HCT116 (cell line): ENCODE data around the gene MAGEA4. TPM values are rescaled to one million over a fixed set of nuclear protein-coding genes. Genes with fewer than 3 reads are reported as not detected.

Experiments used
- ATAC-seq: fragments of 200-7000 bp; cut with Tn5 transposase; 2 replicates; pipeline ENCODE4 v1.9.1; 2020; ENCODE audit warnings: mild to moderate bottlenecking, moderate library complexity
- BruUV-seq: library from RNA; stranded (reverse); fragments of 400-500 nt; replicated peaks from 2 replicates; lab custom pipeline; 2021; lab: Mats Ljungman, UMichigan
- CTCF ChIA-PET: fragments of 300-600 bp; sonication (Branson Sonifier 250); formaldehyde crosslinking; loops from one replicate; lab custom pipeline; 2021; ENCODE audit warnings: antibody characterized with exemption; lab: Charles Lee
- POLR2A ChIA-PET: fragments of 300-600, 350-600 bp; sonication (Branson Sonifier 250); formaldehyde crosslinking; loops from one replicate; lab custom pipeline; 2021; ENCODE audit warnings: antibody characterized with exemption; lab: Charles Lee
- RAD21 ChIA-PET, 2 experiments: fragments of 300-600 bp; sonication (Branson Sonifier 250); formaldehyde crosslinking; loops; one replicate each; lab custom pipeline; 2023; ENCODE audit warnings: low total read pairs in 2 of 2; ENCODE audit not compliant: uncharacterized antibody in 2 of 2, unreplicated experiment in 2 of 2, low non-redundant PET in 1 of 2; lab: Charles Lee
- DNase-seq: peaks from one replicate; pipeline ENCODE4 v3.0.0-alpha.2; 2010; ENCODE audit warnings: low read depth, low spot score
- H2AFZ ChIP-seq: fragments of 200-600 bp; shearing (Covaris generic), sonication (generic); 2 replicates; pipeline ENCODE4 v1.6.1; 2017; ENCODE audit warnings: low read depth, mixed run types, mixed read lengths, antibody characterized with exemption, low read length; ENCODE audit not compliant: poor library complexity, severe bottlenecking
- H3K27ac ChIP-seq: 2 replicates; pipeline ENCODE4 v1.5.1; 2012; ENCODE audit warnings: low read depth, low read length
- H3K27me3 ChIP-seq: fragments of 200-600 bp; sonication (generic); 2 replicates; pipeline ENCODE4 v1.6.1; 2016; ENCODE audit warnings: mixed run types, low read length, mixed read lengths; ENCODE audit not compliant: insufficient read depth
- H3K36me3 ChIP-seq, 2 experiments: fragments of 200-500 bp in 1 of 2; fragments of 200-600 bp in 1 of 2; sonication (Bioruptor generic) in 1 of 2; sonication (generic) in 1 of 2; 2 replicates each; pipeline versions ENCODE4 v1.5.1 to v1.6.1; 2014 to 2016; ENCODE audit warnings: low read length in 2 of 2, inconsistent platforms in 1 of 2, mixed read lengths in 1 of 2, mixed run types in 1 of 2; ENCODE audit not compliant: insufficient read depth in 2 of 2, control insufficient read depth in 1 of 2
- H3K4me1 ChIP-seq, 2 experiments: fragments of 200-600 bp in 1 of 2; sonication (generic) in 1 of 2; 2 replicates each; pipeline versions ENCODE4 v1.5.1 to v1.6.1; 2012 to 2017; ENCODE audit warnings: low read length in 2 of 2, inconsistent platforms in 1 of 2, mild to moderate bottlenecking in 1 of 2, mixed read lengths in 1 of 2, mixed run types in 1 of 2, moderate library complexity in 1 of 2; ENCODE audit not compliant: insufficient read depth in 2 of 2, control insufficient read depth in 1 of 2
- H3K4me2 ChIP-seq: fragments of 200-600 bp; sonication (generic); 2 replicates; pipeline ENCODE4 v1.6.1; 2017; ENCODE audit warnings: mixed run types, low read length, mixed read lengths
- H3K4me3 ChIP-seq, 2 experiments: fragments of 200-600 bp in 1 of 2; sonication (generic) in 1 of 2; replicated peaks in 1 of 2; 2 replicates each; pipeline ENCODE4 v1.5.1; 2011 to 2016; ENCODE audit warnings: low read length in 2 of 2, control low read depth in 1 of 2, low read depth in 1 of 2, mild to moderate bottlenecking in 1 of 2, mixed read lengths in 1 of 2, mixed run types in 1 of 2
- H3K79me2 ChIP-seq: fragments of 200-600 bp; sonication (generic); 2 replicates; pipeline ENCODE4 v1.6.1; 2017; ENCODE audit warnings: mild to moderate bottlenecking, mixed run types, low read length, moderate library complexity, mixed read lengths; ENCODE audit not compliant: insufficient read depth
- H3K9ac ChIP-seq: fragments of 200-600 bp; sonication (generic); 2 replicates; pipeline ENCODE4 v1.6.1; 2016; ENCODE audit warnings: low read length, mixed read lengths
- H3K9me2 ChIP-seq: fragments of 200-600 bp; sonication (generic), shearing (Covaris generic); 2 replicates; pipeline ENCODE4 v1.6.1; 2017; ENCODE audit warnings: mixed run types, mild to moderate bottlenecking, moderate library complexity; ENCODE audit not compliant: insufficient read depth
- H3K9me3 ChIP-seq, 2 experiments: fragments of 200-500 bp in 1 of 2; fragments of 200-600 bp in 1 of 2; sonication (Bioruptor generic) in 1 of 2; sonication (generic) in 1 of 2; 2 replicates each; pipeline ENCODE4 v1.6.1; 2014 to 2017; ENCODE audit warnings: low read length in 2 of 2, mixed read lengths in 2 of 2, inconsistent platforms in 1 of 2, low read depth in 1 of 2, mild to moderate bottlenecking in 1 of 2, mixed run types in 1 of 2, moderate library complexity in 1 of 2; ENCODE audit not compliant: control insufficient read depth in 1 of 2, insufficient read depth in 1 of 2
- H4K20me1 ChIP-seq: fragments of 200-600 bp; sonication (generic), shearing (Covaris generic); 2 replicates; pipeline ENCODE4 v1.6.1; 2017; ENCODE audit warnings: mixed run types, mild to moderate bottlenecking, moderate library complexity; ENCODE audit not compliant: insufficient read depth
- ATF3 ChIP-seq: IDR thresholded peaks from 2 replicates; pipeline ENCODE4 v1.6.1; 2012
- CBX3 ChIP-seq: IDR thresholded peaks from 2 replicates; pipeline ENCODE4 v1.6.1; 2012; ENCODE audit warnings: low read depth
- CEBPB ChIP-seq: IDR thresholded peaks from 2 replicates; pipeline ENCODE4 v1.6.1; 2012; ENCODE audit warnings: low read depth
- ELF1 ChIP-seq: IDR thresholded peaks from 2 replicates; pipeline ENCODE4 v1.6.1; 2012; ENCODE audit warnings: low read depth, borderline replicate concordance
- JUND ChIP-seq: IDR thresholded peaks from 2 replicates; pipeline ENCODE4 v1.6.1; 2012
- POLR2A ChIP-seq: IDR thresholded peaks from 2 replicates; pipeline ENCODE4 v1.7.0; 2011; ENCODE audit warnings: borderline replicate concordance; ENCODE audit not compliant: insufficient read depth, insufficient read length; ENCODE audit errors: extremely low read depth
- RAD21 ChIP-seq: IDR thresholded peaks from 2 replicates; pipeline ENCODE4 v1.6.1; 2012; ENCODE audit warnings: low read depth, mild to moderate bottlenecking
- REST ChIP-seq: IDR thresholded peaks from 2 replicates; pipeline ENCODE4 v1.6.1; 2012; ENCODE audit warnings: low read depth
- SIN3A ChIP-seq: IDR thresholded peaks from 2 replicates; pipeline ENCODE4 v1.6.1; 2012; ENCODE audit warnings: low read depth
- SP1 ChIP-seq: IDR thresholded peaks from 2 replicates; pipeline ENCODE4 v1.6.1; 2012; ENCODE audit warnings: low read depth
- SRF ChIP-seq: IDR thresholded peaks from 2 replicates; pipeline ENCODE4 v1.6.1; 2012; ENCODE audit warnings: low read depth
- TCF7L2 ChIP-seq: IDR thresholded peaks from 2 replicates; pipeline ENCODE4 v1.7.0; 2011; ENCODE audit warnings: borderline replicate concordance, inconsistent platforms; ENCODE audit not compliant: insufficient read depth, insufficient read length; ENCODE audit errors: extremely low read depth
- ZBTB33 ChIP-seq: IDR thresholded peaks from 2 replicates; pipeline ENCODE4 v1.6.1; 2011; ENCODE audit warnings: mild to moderate bottlenecking, low read length, moderate library complexity; ENCODE audit not compliant: insufficient replicate concordance; ENCODE audit errors: extremely low read depth
- ZFX ChIP-seq: fragments of 450-650 bp; IDR thresholded peaks from 2 replicates; pipeline ENCODE4 v1.6.1; 2017
- ZNF274 ChIP-seq: fragments of 200-500 bp; sonication (Bioruptor generic); IDR thresholded peaks from 2 replicates; pipeline ENCODE4 v1.6.1; 2014; ENCODE audit warnings: mild to moderate bottlenecking, low read depth, low read length, inconsistent platforms
- intact Hi-C: fragments of 100-400 bp; cut with micrococcal nuclease; formaldehyde crosslinking; loops from 2 replicates; pipeline ENCODE4 v1.10.0; 2022
- total RNA-seq: library from RNA; stranded (reverse); gene quantifications from one replicate; pipeline ENCODE4 v1.2.1, GENCODE V29; 2021; ENCODE audit not compliant: unreplicated experiment

Gene MAGEA4
- total RNA-seq, 1 experiment from 2014 or later: not detected

GRCh38 chrX:151875270-151876026 is 37.2 kb upstream of the MAGEA4 start:
- Histone ChIP-seq H3K9ac (no peak overlapping the region), H3K9me2 (no peaks in the 10 kb centered on the region), H3K27ac (no peak overlapping the region), H3K27me3 (no peaks in the 10 kb centered on the region; the same call in 1 of the 2 replicates), H2AFZ (no peak overlapping the region), H3K36me3 (no peaks in the 10 kb centered on the region), H3K4me2 (no peak overlapping the region), H3K79me2 (no peaks in the 10 kb centered on the region), H3K4me1 (peaks cover 0 to 16% of the 10 kb centered on the region in 2 experiments; a peak in 2 of 4 replicates)
- POLR2A ChIA-PET: no interaction called here
- RAD21 ChIA-PET: no interaction called here
- no peak for ATAC-seq
- intact Hi-C loops: no loop called here
- TF ChIP-seq SP1: no peak
- TF ChIP-seq REST: no peak
- no peak for TF ChIP-seq SIN3A
- no peak for TF ChIP-seq TCF7L2
- no peak for TF ChIP-seq ATF3
- no peak for TF ChIP-seq RAD21
- no peak for TF ChIP-seq ZNF274
- TF ChIP-seq POLR2A: no peak
- no peak for TF ChIP-seq CBX3
- TF ChIP-seq ELF1: no peak
- no peak for TF ChIP-seq JUND
- no peak for TF ChIP-seq ZFX
- TF ChIP-seq SRF: no peak
- TF ChIP-seq ZBTB33: no peak
- TF ChIP-seq CEBPB: no peak
- TF ChIP-seq, all 23 proteins: peak for 0
- no peak overlapping the region for H3K4me3 ChIP-seq
- H4K20me1 ChIP-seq: no peaks in the 10 kb centered on the region
- no TSS peak for BruUV-seq
- CTCF ChIA-PET: no interaction called here
- no peak for DNase-seq
- H3K9me3 ChIP-seq: no peaks in the 10 kb centered on the region
